Right ventricle myocardium inferior (tissue), 1 donor: ENCODE measurements around the gene CCDC154. TPM values are rescaled to one million over a fixed set of nuclear protein-coding genes. Genes with fewer than 3 reads are reported as not detected.

ENCODE experiments used
- ATAC-seq: fragments of 200-7000 bp; cut with Tn5 transposase; one replicate; pipeline ENCODE4 v1.9.1; 2020; ENCODE audit warnings: mild to moderate bottlenecking, moderate library complexity
- DNase-seq: peaks from one replicate; pipeline ENCODE4 v3.0.0; 2021; ENCODE audit errors: missing footprints
- intact Hi-C: fragments of 100-400 bp; cut with DNase I; formaldehyde crosslinking; loops from one replicate; pipeline ENCODE4 v1.11.0; 2022
- total RNA-seq: library from RNA; stranded (reverse); fragmentation: NEBNext Ultra II Directional; extraction: Animal tissue kit (Norgen Biotek cat#: 25700); gene quantifications from one replicate; pipeline ENCODE4 v1.2.1, GENCODE V29; 2021
- donor health status: DM: no; HTN: yes; CAD: no; lungs with severe emphysema.

The CCDC154 gene
- total RNA-seq, 1 donor from 2014 or later: 1.7 TPM

- intact Hi-C loops: no loop called here
- DNase-seq (no peak), ATAC-seq (no peak)
Measured at GRCh38 chr16:1459967-1460366, 15.6 kb upstream of the CCDC154 start.

- DNase-seq (peak; percentile 23), ATAC-seq (no peak)
- intact Hi-C loops: no loop called here
Measured at GRCh38 chr16:1458977-1459341, 14.6 kb upstream of the CCDC154 start.

GRCh38 chr16:1458336-1458976 is 14.1 kb upstream of the CCDC154 start:
- ATAC-seq: no peak
- intact Hi-C loops: no loop called here
- DNase-seq: peak; percentile 32

- DNase-seq: peak; percentile 64
- no peak for ATAC-seq
- intact Hi-C loops: no loop called here
Measured at GRCh38 chr16:1457489-1458245, 13.3 kb upstream of the CCDC154 start.

- DNase-seq: peak; percentile 55
- no peak for ATAC-seq
- intact Hi-C loops: no loop called here
Measured at GRCh38 chr16:1456951-1457350, 12.6 kb upstream of the CCDC154 start.

- ATAC-seq (no peak), DNase-seq (peak; percentile 47)
- intact Hi-C loops: no loop called here
Measured at GRCh38 chr16:1455190-1456171, 11.1 kb upstream of the CCDC154 start.

GRCh38 chr16:1454561-1454960 is 10.2 kb upstream of the CCDC154 start:
- DNase-seq: peak; percentile 62
- intact Hi-C loops: no loop called here
- ATAC-seq: no peak

GRCh38 chr16:1453316-1453715 is 9.0 kb upstream of the CCDC154 start:
- no peak for DNase-seq
- no peak for ATAC-seq
- intact Hi-C loops: no loop called here

GRCh38 chr16:1452530-1452929 is 8.2 kb upstream of the CCDC154 start:
- intact Hi-C loops: no loop called here
- ATAC-seq (no peak), DNase-seq (peak; percentile 53)

GRCh38 chr16:1451702-1452392 is 7.5 kb upstream of the CCDC154 start:
- intact Hi-C loops: no loop called here
- DNase-seq (peak; percentile 58), ATAC-seq (no peak)

GRCh38 chr16:1450841-1451240 is 6.5 kb upstream of the CCDC154 start:
- no peak for DNase-seq
- ATAC-seq: no peak
- intact Hi-C loops: no loop called here

GRCh38 chr16:1450218-1450617 is 5.9 kb upstream of the CCDC154 start:
- ATAC-seq (no peak), DNase-seq (no peak)
- intact Hi-C loops: no loop called here

GRCh38 chr16:1449201-1449788 is 4.9 kb upstream of the CCDC154 start:
- DNase-seq: no peak
- ATAC-seq: no peak
- intact Hi-C loops: no loop called here

GRCh38 chr16:1448536-1449116 is 4.3 kb upstream of the CCDC154 start:
- intact Hi-C loops: no loop called here
- DNase-seq: peak; percentile 63
- no peak for ATAC-seq

- no peak for ATAC-seq
- DNase-seq: no peak
- intact Hi-C loops: no loop called here
Measured at GRCh38 chr16:1447965-1448364, 3.6 kb upstream of the CCDC154 start.

GRCh38 chr16:1446296-1447080 is 2.1 kb upstream of the CCDC154 start:
- DNase-seq (no peak), ATAC-seq (no peak)
- intact Hi-C loops: no loop called here

- DNase-seq (no peak), ATAC-seq (no peak)
- intact Hi-C loops: no loop called here
Measured at GRCh38 chr16:1445518-1446203, 1.3 kb upstream of the CCDC154 start.
